ENCODE results near the gene FLOT2.
"Not testable (repeated sequence)": the region's sequence is repeated elsewhere in the genome, so short reads cannot be mapped to it uniquely, and the experiment has no call there.

Gene FLOT2, protein sequence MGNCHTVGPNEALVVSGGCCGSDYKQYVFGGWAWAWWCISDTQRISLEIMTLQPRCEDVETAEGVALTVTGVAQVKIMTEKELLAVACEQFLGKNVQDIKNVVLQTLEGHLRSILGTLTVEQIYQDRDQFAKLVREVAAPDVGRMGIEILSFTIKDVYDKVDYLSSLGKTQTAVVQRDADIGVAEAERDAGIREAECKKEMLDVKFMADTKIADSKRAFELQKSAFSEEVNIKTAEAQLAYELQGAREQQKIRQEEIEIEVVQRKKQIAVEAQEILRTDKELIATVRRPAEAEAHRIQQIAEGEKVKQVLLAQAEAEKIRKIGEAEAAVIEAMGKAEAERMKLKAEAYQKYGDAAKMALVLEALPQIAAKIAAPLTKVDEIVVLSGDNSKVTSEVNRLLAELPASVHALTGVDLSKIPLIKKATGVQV

DNA sequence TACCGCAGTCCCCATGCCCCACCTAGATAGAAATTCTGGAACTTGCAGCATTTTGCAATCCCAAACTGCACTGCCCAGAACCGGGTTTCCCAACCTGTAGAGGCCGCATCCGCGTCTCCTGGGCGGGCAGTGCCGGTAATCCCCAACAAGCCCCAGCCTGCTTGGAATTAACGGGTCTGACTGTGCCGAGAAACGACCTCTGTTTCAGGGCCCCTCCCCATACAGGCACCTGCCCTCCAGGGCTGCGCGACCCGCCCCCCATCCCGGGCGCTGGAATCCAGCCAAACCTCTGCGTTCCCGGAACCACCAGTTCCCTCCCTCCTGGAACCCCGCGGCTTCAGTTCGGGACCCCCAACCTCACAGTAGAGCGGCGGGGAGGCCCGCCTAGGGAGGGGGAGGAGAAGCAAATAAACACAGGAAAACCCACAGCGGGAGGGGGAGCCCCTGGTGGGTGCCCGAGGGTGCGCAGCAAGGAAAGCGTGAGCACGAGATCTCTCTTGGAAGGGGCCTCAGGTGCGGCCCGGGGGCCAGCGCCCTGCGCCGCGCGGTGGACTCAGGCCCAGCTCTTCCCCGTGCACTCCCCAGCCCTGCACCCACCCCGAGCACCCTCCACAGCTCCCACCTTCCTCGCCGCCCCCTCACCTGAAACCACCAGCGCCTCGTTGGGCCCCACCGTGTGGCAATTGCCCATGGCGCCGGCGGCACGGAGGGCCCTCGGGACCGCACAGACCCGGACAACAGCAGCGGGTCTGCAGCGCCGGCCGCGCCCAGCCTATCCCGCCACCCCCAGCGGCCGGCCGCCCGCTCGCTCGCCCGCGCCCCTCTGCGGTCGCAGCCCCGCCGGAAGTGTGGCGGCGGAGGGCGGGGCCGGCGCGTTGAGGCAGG, at the start of gene FLOT2:
Gene FLOT2 (minus strand): TSS at position 850 of the 885 bp plus-strand sequence. CDS start 159 bp downstream, at position 691.
- no peak for FAIRE-seq

DNA sequence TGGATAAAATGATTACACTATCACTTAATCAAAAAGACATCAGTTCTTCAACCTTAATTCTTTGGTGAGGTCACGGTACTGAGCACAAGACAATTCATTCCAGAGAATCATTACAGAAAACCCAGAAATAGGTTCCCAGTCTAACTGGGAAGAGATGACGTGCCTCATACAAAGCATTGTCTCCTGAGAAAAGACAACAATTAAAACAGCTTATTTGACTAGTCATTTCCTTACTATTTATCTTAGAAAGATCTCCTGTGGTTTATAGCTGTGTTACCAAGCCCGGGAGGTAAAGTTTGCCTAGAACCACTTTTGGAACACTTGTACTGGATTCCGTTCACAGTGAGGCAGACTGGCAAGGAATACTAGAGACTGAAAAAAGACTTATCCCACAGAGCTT, 48.7 kb upstream of the FLOT2 start:
- FAIRE-seq = no peak

DNA sequence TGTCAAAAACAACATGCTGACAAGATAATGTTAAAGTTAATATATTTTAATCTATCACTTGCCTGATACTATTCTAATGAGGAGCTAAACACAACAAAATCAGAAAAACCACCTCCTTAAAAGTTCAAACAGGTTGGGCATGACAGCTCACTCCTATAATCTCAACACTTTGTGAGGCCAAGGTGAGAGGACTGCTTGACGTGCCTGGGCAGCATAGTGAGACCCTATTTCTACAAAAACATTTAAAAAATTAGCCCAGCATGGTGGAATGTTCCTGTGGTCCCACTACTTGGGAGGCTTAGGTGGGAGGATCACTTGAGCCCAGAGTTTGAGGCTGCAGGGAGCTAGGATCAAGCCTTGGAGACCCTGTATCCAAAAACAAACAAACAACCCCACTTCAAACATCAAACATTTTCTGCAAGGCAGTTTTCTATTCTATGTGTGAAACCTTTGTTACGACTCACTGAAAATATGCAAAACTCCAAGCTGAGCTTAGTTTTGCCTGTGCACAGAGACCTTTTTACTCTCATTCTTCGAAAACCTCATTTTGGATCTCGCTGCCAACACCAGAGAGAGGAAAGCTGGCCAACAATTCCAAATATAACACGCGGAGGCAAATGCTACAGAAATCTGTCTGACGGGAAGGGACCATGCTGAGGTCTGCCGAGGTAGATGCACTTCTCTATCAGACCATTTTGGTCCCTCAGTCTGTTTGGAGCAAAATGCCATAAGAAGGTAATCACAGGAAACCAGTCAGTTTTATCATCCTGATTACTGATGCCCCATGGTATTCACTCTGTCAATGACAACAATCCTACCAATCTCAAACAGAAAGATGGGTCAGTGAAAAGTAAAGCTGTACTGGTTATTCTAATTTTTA, 47.6 kb upstream of the FLOT2 start:
- no peak for FAIRE-seq

DNA sequence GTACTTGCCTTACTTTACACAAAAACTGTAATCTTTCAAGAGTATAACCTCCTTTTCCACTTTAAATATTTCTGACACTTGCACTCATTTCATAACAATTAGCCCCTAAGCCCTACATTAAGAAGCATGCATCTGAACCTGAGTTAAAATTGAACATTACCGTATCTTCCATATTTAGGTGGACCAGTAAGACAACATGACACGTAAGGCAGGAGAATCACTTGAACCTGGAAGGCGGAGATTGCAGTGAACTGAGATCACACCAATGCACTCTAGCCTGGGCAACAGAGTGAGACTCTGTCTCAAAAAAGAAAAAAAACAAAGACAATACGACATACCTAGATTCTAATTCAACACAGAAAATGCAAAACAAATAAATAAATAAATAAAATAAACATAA, 46.8 kb upstream of the FLOT2 start:
- FAIRE-seq = no peak

DNA sequence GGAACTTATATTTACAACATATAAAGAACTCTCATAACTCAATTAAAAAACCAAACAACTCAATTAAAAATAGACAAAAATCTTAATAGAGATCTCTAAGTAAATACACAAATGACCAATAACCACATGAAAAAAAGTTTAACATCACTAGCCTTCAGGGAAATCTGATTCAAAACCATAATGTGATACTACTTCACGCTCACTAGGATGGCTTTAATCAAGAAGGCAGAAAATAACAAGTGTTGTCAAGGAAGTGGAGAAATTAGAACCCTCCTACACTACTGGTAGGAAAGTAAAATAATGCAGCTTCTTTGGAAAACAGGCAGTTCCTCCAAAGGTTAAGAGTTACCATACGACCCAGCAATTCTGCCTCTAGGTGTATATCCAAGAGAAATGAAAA, 45.4 kb upstream of the FLOT2 start:
- no peak for FAIRE-seq

DNA sequence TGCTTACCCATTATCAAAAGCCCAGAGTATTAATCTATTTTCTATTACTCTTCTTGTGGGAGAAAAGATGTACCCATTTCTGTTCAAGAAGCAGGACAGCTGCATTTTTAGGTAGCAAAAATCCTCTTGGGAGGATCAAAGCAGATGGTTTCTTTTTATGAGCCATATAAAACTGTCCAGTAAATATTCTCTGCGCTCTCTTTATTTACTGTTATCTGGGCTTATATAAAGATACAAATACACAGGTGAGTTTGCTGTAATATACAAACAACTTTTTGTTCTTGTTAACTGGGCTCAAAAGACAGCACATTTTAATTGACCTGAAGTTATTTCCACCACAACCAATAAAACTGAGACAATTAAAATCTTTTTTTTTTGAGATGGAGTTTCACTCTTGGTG, 43.7 kb upstream of the FLOT2 start:
- FAIRE-seq = no peak

DNA sequence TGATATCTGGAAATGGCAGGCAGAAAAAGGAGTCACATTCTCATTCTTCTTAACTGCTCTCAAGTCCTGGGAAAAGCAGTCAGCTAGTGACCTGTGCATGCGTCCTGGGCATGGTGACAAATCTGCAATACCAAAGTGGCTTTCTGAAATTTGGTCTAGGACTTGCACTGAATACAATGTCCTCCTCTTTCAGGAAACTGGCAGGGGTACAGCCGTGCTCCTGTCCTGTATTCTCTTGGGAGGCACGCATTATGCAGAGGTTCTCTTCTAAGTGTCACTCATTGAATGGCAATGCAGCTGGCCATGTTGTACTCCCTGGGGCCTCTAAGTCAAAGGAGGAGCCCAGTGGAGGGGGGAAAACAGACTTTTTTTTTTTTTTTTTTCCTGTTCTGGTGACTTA, 43.1 kb upstream of the FLOT2 start:
- no peak for FAIRE-seq

DNA sequence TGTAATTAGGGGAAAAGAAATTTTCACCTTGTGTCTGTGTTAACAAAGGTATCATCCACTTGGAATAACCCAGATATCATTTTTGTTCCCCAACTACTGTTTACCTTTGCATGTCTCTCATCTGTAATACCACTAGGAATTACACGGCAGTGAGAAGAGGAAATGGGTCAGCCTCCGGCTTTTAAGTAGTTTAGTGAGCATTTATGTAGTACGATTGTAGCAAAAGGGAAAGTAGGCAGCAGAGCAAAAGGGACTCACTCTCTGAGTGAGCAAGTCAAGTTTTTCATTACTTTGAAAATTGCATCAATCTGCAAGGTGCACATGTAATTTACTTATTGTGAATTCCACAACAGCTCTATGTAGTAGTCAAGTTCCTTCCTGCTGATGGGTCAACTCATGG, 42.6 kb upstream of the FLOT2 start:
- no peak for FAIRE-seq

DNA sequence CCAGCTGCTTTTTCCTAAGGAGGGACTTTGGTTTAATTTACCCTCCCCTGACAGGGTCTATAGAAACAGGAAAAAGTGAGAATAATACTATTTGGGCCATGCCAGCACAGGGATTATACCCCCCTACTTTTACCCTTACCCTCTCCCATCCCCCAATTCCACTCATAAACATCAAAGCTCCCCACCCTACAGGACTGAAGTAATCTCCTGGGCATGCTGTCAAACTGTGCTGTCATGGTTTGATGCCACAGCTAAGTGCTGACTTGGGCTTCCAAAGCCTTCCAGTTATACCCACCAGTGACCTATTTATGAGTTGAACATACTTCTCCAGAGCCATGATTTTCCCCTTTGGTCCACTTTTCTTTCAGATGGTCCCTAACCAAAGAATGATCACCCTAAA, 41.0 kb upstream of the FLOT2 start:
- no peak for FAIRE-seq

DNA sequence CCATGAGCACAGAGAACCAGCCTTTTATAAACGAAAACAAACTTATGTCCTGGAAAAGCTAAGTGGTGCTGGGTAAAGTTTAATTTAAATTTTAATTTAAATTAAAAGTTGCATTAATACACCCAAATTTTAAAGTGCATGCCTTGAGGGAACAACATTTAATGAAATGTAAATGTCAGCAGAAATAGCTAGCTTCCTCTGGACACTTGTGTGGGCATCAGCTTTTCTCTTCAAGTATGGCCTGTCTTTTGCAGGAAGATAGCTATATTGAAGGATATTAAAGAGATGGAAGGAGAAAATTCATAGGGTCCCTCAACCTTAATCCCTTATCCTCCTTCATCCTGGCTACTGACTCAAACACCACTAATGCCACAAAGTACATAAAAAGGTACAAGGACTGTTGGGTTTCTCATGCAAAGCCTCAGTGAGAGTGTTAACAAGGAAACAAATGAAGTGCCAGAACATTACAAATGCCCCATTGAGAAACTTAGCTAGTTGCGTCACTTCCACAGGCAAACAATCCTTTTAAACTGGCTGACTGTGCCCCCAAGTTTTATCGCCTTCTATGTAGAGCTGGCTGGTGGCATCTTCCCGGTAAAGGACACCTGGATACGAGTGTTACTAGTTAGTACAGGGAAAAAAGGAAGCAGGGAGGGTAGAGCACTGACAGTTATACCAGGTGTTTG, 39.7 kb upstream of the FLOT2 start:
- no peak for FAIRE-seq

DNA sequence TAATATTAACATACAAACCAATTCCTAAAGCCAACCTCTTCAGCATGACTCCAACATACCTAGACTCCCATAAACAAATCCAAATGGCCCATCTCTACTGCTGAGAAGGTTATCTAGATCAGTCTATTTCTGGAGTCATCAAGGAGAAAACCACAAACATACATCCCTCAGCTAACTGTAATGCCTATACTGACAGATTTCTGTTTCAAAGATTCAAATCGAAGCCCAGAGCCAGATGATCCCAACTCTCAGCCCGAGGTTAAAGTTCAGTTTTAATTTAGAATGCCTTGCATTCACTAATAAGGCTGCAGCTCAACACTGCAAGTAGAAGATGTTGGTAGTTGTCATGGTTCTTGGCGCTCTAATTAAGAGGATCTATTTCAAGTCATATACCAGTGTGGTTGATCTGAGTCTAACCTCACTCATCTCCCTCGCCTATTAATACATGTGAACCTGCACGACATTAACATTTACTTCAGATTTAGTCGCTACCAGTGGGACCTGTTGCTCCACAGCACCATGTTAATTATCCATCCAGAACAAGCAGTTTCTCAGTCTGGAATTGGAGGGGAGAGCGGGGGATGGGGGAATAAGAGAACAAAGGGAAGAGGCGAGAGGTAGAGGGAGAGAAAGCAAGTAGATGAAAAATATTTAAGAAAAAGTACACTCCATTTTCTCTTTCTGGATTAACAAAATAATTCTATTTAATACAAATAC, 38.4 kb upstream of the FLOT2 start:
- FAIRE-seq = no peak

DNA sequence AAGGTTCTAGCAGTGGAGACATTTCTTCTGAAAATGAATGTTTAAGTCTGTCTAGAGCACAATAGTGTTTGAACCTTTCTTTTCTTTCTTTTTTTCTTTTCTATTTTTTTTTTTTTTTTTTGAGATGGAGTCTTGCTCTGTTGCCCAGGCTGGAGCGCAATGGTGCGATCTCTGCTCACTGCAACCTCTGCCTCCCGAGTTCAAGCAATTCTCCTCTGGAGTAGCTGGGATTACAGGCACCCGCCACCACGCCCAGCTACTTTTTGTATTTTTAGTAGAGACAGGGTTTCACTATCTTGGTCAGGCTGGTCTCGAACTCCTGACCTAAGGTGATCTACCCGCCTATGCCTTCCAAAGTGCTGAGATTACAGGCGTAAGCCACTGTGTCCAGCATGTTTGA, 37.0 kb upstream of the FLOT2 start:
- FAIRE-seq = not testable (repeated sequence)

DNA sequence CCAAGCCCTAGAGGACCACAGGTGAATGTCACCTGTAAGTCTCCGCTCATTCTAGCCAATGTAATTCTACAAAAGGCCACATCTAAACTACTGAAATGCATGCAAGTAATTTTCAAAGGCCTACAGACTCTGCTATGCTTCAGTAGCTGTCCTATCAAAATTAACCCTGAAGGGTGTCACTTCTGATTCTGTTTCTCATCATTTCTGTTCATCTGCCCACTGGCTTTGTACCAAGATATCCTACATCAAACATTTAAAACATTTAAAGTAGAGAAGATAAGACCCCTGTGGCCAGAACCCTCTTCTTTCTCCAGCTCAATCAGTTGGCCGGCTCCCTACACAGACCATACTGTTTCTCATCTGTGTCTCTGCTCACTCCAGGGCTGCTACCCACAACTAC, 32.3 kb upstream of the FLOT2 start:
- FAIRE-seq = no peak

DNA sequence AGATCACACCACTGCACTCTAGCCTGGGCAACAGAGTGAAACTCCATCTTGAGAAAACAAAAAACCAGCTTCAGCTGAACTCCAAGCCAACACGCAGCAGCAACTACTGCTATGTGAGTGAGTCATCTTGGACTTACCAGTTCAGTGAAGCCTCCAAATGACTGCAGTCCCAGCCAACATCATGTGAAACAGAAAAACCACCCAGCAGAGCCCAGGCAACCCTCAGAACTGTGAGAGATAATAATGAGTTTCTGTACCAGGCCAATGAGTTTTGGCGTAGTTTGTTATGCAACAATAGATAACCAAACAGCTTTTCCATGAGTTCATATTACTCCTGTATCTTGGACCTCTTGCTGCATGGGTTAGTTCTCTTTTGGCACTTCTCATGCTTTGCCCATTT, 30.5 kb upstream of the FLOT2 start:
- FAIRE-seq = no peak

DNA sequence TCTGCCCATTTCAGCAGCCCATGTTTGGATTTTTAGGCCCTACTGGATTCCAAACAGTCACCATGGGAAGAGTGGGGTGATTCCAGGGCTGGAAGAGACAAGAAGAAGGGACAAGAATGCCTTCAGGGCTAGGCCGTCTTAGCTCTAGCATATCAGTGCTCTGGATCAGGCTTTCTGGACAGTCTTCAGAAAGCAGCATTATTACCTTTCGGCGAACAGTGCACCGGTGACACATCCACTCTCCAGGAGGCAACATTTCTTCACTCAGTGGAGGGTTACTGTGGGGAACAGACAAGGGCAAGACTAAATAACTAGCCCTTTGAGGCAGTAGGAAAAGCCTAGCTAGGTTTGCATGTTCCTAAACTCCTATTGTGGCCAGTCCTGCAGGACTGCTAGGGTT, 29.3 kb upstream of the FLOT2 start:
- FAIRE-seq = no peak

DNA sequence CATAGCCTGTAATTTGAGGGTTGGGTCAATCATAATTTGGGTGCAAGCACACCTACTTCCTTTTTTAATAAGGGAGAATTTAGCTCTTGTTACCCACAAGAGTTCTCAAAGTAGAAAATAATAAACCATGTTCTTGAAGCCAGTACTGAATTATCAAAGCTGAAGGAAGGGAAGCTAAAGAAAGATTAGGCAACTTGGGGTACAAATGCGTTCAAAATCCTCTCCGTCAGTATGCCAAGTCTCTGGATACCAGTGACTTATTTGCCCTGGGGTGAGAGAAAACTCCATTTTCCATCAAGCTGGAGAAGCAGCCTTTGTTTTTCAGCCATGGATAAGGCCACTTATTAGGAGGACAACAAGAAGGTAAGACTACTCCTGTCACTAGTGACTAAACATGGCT, 28.8 kb upstream of the FLOT2 start:
- FAIRE-seq = no peak

DNA sequence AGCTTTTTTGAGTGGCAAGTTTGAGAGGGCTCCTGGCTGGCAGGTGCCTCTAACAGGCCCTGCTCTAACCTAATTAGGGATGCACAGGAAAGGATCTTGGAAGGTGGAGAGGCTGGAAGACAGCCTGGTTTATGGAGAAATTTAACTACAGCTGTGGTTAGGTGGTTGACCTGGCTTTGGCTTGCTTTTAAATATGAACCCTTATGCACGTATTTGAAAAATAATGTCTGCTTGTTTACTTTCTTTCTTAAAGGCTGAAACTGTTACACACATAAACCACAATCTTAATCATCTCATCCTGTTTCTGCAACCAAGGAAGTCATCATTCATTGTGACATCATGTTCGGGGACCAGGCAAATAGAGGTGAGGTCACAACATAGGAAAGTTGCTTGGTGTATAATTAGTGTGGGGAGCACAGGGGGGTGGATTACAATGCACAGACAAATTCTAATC, 28.4 kb upstream of the FLOT2 start:
- no peak for FAIRE-seq

DNA sequence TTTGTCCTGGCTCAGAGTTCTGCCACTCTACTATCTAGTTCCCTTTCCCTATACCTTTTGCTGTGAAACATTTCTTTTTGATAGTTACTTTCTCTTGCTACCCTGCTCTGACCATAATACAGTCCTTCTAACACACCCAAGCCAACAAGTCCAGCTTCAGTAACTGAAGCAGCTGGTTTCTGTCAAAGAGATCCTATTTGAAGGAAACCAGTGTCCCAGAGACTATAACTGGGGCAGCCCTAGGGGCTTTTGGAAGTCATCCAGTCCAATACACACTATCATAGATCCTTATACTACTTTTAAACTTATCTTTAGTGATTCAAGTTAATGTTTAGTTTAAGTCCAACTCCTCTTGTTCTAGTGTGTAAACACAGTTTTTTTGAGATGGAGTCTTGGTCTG, 22.7 kb upstream of the FLOT2 start:
- no peak for FAIRE-seq

DNA sequence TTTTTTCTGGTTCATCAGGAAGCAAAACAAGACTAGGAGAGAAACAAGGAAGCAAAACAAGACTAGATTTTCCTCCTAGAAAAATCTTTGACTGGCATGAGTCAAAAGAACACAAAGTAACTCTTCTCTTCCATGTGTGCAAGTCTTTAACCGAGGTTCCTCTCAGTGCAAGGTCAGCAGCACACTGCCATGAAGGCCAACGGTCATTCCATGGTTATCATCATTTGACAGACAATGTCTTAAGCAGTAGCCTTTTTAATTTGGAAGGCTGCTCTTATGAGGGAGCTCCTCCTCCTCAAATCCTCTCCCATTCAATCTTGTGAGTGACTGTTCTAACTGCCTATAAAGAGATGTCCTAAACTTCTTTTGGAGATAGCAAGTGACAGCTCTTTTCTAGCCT, 20.8 kb upstream of the FLOT2 start:
- no peak for FAIRE-seq

DNA sequence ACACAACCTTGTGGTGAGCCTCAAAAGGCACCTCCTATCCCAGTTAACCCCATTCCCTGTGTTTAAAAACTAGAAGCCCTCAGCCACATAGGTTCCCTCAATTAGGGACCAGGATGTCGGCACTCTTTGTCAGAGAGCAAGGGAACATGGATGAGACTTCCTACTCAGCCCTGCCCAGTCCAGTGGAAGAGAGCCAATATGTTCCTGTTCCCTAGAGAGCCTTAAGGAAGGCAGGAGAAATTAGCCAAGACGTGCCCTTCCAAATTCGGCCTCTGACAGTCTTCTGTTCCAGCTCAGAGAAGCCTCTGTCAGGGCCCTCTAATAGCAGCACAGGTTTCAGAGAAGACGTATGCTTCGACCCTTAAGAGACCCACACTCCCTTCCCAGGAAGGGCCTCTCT, 19.9 kb upstream of the FLOT2 start:
- FAIRE-seq = no peak

DNA sequence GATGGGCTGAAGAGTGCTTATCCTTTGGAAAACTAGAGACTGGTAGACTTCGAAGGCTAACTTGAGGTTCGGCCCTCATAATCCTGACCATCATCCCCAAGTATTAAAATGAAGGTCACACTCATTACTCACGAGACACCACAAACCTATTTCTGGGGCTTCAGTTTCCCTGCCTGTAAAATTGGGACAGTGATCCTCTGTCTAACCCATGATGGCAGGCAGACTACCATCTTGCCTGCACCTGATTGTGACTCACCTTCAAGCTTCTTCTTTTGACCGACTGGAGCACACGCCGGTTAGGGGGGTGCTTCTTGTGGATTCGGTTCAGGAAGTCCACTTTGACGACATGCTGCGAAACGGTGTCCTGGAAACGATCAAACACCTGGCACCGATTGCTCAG, 19.5 kb upstream of the FLOT2 start:
- no peak for FAIRE-seq
